Stimulated activated CD4-positive, alpha-beta T cell treated with anti-CD3 and anti-CD28 coated beads, Interleukin-1b, Interleukin-23, amount 100 ng/mL, for 24 hours (primary cell): ENCODE measurements around the gene NUMA1.

ENCODE experiments used
- DNase-seq, 4 experiments: peaks; one replicate each; pipeline ENCODE4 v3.0.0-alpha.2; 2020; ENCODE audit warnings: low read depth in 4 of 4, low spot score in 1 of 4

Gene NUMA1

GRCh38 chr11:72066855-72067254, 13.5 kb downstream of the NUMA1 start:
- DNase-seq = no peak

GRCh38 chr11:72061739-72062396, 18.5 kb downstream of the NUMA1 start:
- no peak for DNase-seq

GRCh38 chr11:72058416-72059034, 21.8 kb downstream of the NUMA1 start:
- no peak for DNase-seq

- no peak for DNase-seq
Observed at GRCh38 chr11:72048766-72049460, 31.4 kb downstream of the NUMA1 start.

GRCh38 chr11:72045849-72046248, 34.5 kb downstream of the NUMA1 start:
- DNase-seq = no peak

GRCh38 chr11:72042064-72042745, 38.1 kb downstream of the NUMA1 start:
- no peak for DNase-seq

- DNase-seq = peak in 1 of 4 experiments; percentile 19
Observed at GRCh38 chr11:72041364-72042063, 38.8 kb downstream of the NUMA1 start.

- DNase-seq = peak; percentile 48 to 65 (median 54)
Observed at GRCh38 chr11:72040491-72041363, 39.6 kb downstream of the NUMA1 start.

- DNase-seq = no peak
Observed at GRCh38 chr11:72039856-72040401, 40.4 kb downstream of the NUMA1 start.

- DNase-seq = no peak
Observed at GRCh38 chr11:72039031-72039855, 41.1 kb downstream of the NUMA1 start.

GRCh38 chr11:72038491-72038890, 41.9 kb downstream of the NUMA1 start:
- no peak for DNase-seq

- DNase-seq = no peak
Observed at GRCh38 chr11:72037554-72038311, 42.6 kb downstream of the NUMA1 start.

GRCh38 chr11:72036687-72037086, 43.7 kb downstream of the NUMA1 start:
- DNase-seq = no peak

- DNase-seq = no peak
Observed at GRCh38 chr11:72030472-72031045, 49.8 kb downstream of the NUMA1 start.

- DNase-seq = no peak
Observed at GRCh38 chr11:72026090-72026489, 54.3 kb downstream of the NUMA1 start.

- DNase-seq = no peak
Observed at GRCh38 chr11:72024069-72024754, 56.1 kb downstream of the NUMA1 start.

- DNase-seq = no peak
Observed at GRCh38 chr11:72023335-72023734, 57.0 kb downstream of the NUMA1 start.
